Ectodermal cell (in vitro differentiated cells): ENCODE measurements around the gene CASP3.
A peak's percentile ranks its signal among the peaks of the same experiment; 100 is the strongest.

Experiments used
- H3K27ac ChIP-seq: 2 replicates; pipeline ENCODE4 v1.7.0; 2013; ENCODE audit warnings: mild to moderate bottlenecking, low read depth, low read length; ENCODE audit not compliant: insufficient read depth, poor library complexity, severe bottlenecking
- H3K27me3 ChIP-seq: 2 replicates; pipeline ENCODE4 v1.7.0; 2013; ENCODE audit warnings: mild to moderate bottlenecking, low read length; ENCODE audit not compliant: insufficient read depth, control insufficient read depth, poor library complexity, severe bottlenecking
- H3K36me3 ChIP-seq: one replicate; pipeline ENCODE4 v1.7.0; 2013; ENCODE audit warnings: low read length; ENCODE audit not compliant: control insufficient read depth, insufficient read depth
- H3K4me1 ChIP-seq: one replicate; pipeline ENCODE4 v1.7.0; 2013; ENCODE audit warnings: low read length; ENCODE audit not compliant: control insufficient read depth, insufficient read depth
- H3K4me3 ChIP-seq: 2 replicates; pipeline ENCODE4 v1.7.0; 2013; ENCODE audit warnings: low read depth, low read length, control low read depth; ENCODE audit not compliant: insufficient read depth
- H3K9me3 ChIP-seq: 2 replicates; pipeline ENCODE4 v1.7.0; 2013; ENCODE audit warnings: mild to moderate bottlenecking, low read length, moderate library complexity; ENCODE audit not compliant: control insufficient read depth
- WGBS, 2 experiments: methylation state at CpG; one replicate each; pipeline ENCODE4 v1.1.7; 2013; ENCODE audit warnings: missing lambda C conversion rate in 2 of 2; 5-methylcytosine and 5-hydroxymethylcytosine counted together

The CASP3 gene

DNA sequence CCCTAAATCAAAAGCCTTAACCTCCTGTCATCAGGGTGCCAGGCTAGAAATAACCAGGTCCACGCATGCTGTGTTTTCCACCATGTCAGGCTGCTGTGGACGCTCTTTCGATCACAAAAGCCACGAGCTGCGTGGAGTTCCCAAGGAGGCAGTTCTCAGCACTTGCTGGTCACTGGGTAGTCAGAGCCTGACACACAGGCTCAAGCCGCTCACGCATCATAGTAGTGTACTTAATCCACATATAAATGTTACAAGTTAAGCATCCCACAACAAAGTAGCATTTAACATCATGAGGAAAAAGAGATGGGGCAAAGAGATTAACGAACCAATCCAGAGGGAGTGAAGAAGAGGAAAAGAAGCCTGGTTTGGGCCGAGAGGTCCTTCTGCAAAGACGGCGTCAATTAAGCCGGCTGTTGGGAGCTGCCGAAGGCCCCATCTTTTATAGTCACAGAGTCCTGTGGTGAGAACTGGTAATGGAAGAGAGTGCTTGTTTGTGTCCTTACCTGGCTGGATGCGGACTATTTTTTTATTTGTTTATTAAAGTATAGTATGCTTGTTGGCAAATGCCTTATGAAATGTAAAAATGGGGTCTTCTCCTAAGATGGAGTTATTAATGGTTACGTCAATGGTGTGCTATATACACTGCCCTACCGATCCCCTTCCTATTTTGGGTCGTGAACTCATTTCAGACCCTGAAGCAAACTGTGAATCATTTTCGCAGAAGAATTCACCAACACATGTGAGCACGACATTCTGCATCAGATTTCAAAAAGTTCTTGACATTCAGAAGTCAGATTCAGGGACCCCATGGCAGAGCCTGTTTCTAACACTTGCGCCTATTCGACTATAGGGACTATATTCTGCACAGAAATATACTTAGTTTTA is 966 bp upstream of the CASP3 start:
- Histone ChIP-seq H3K9me3 (no peaks in the 10 kb centered on the region), H3K4me1 (peaks cover 11% of the 10 kb centered on the region), H3K27ac (peak overlapping the region; percentile 80), H3K4me3 (peak overlapping the region; percentile 83), H3K36me3 (no peaks in the 10 kb centered on the region), H3K27me3 (no peaks in the 10 kb centered on the region)
- 50 to 57% methylated on average over 20 to 21 of the region's 21 CpGs for WGBS, 2 experiments

DNA sequence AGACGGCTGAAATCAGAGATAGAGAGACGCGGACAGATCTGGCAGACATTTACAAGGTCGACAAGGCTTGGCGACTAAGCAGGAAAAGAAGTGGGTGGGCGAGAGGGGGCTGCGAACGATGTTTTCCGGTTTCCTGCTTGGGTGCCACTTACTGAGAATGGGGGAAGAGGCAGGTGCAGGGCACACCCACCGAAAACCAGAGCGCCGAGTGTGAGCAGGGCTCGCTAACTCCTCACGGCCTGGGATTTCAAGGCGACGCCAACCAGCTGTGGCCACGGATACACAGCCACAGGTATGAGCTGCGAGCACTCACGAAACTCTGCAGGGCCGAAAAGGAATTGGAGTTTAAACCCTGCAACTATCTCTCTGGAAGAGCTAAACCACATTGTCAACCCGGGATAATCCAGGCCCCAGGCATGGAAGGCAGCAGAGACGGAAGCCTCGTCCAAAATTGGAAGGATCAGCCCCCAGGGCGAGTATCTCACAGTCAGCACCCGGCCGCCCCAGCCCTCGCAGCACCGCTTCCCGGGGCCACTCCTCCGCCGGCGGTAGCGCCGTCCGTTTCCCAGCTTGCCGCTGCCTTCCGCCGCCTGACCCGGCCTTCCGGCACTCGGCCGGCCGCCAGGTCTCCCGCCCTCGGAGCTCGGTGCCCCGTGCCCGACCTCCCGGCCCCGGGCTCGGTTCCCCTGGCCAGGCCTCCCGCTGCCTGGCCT is 778 bp downstream of the CASP3 start:
- Histone ChIP-seq H3K4me1 (peaks cover 17% of the 10 kb centered on the region), H3K27ac (peak overlapping the region; percentile 81), H3K9me3 (no peaks in the 10 kb centered on the region), H3K27me3 (no peaks in the 10 kb centered on the region), H3K4me3 (peak overlapping the region; percentile 83), H3K36me3 (no peaks in the 10 kb centered on the region)
- 0 to 1% methylated on average over 52 of the region's 52 CpGs for WGBS, 2 experiments

DNA sequence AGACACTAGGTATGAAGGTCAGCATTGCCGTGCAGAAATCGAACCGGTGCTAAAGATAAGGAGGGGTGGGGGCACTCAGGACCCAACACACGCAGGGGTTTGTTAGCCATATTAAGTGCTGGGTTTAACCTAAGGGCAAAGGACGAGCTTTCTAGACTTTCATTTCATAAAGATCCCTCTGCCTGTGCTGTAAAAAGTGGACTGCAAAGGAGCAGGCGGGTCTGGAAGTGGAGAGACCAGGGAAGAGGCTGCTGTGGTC is 1.3 kb downstream of the CASP3 start:
- no peaks in the 10 kb centered on the region for H3K27me3 ChIP-seq
- H3K36me3 ChIP-seq, result no peaks in the 10 kb centered on the region
- peak overlapping the region; percentile 83 for H3K4me3 ChIP-seq
- WGBS, 2 experiments, result 9% methylated on average over 6 of the region's 6 CpGs
- no peak overlapping the region for H3K27ac ChIP-seq
- H3K9me3 ChIP-seq, result no peaks in the 10 kb centered on the region
- H3K4me1 ChIP-seq, result peaks cover 17% of the 10 kb centered on the region

DNA sequence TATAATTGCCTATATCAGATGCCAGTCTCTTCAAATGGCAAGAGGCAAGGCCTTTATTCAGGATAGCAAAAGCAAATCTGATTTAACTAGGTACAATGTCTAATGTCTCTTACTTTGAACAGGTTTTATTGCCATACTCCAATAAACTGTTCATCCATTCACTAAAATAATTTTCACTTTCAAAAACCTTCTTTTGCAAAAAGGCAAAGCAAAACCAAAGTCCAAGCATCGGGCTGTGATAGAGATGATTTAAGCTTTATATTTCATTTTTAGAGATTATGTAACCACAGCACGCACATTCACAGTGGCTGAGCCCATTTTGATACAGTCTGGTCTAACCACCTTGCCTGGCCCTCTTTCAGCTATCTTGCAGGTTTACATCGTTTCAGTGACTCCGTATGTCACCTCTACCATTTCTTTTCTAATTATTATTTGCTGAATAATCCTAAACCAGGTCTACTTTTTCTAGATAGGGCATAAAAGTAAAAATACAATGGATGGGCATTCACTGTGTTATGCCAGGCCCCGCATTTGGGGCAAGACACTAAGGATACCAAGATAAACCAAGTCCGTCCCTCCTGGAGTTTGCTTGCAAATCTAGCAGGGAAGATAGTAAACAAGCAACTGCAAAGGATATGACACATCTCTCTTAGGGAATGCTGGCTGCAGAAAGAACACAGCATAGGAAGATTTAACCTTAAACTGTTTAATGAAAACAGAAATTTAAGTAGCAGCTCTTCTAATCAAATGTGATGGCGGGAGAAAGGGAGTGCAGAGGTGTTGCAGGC is 1.8 kb downstream of the CASP3 start:
- no peaks in the 10 kb centered on the region for H3K36me3 ChIP-seq
- H3K9me3 ChIP-seq, result no peaks in the 10 kb centered on the region
- WGBS, 2 experiments, result 64 to 81% methylated on average over 5 to 7 of the region's 7 CpGs
- H3K4me3 ChIP-seq, result peak overlapping the region; percentile 83
- peaks cover 17% of the 10 kb centered on the region for H3K4me1 ChIP-seq
- no peaks in the 10 kb centered on the region for H3K27me3 ChIP-seq
- no peak overlapping the region for H3K27ac ChIP-seq

DNA sequence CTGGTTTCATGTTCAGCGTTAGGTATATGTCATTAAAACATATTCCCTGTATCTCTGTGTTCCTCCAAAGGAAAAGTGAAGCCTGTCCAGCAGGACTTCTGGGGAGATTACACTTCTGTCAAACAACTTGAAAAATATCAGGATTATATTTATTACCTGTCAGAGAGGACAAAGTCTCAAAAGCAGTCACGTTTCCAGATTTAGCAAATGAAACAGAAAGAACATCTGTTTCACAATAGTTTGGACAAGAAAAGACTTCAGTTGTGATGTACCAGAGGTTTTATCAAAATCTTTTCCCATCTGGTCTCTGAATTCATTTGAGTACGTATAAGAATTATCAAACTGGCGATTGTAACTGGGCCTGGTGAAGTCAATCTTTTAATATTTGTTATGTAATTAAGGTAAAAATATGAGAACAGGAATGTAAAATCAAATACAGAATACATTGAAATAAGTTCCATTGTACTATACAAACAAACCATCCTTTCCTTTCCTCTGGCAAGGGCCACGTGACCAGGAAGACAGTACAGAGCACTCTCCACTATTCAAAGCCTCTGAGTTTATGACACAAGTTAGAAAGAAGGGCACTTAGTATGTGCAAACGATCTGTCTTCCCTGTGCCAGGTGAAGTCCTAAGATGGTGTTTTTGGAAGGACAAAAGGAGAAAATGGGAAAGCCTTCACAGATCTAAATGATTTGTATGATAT is 3.2 kb downstream of the CASP3 start:
- H3K36me3 ChIP-seq, result no peaks in the 10 kb centered on the region
- no peaks in the 10 kb centered on the region for H3K9me3 ChIP-seq
- 85 to 94% methylated on average over 6 of the region's 6 CpGs for WGBS, 2 experiments
- H3K4me1 ChIP-seq, result peaks cover 17% of the 10 kb centered on the region
- H3K27ac ChIP-seq, result no peak overlapping the region
- no peaks in the 10 kb centered on the region for H3K27me3 ChIP-seq
- H3K4me3 ChIP-seq, result no peak overlapping the region

DNA sequence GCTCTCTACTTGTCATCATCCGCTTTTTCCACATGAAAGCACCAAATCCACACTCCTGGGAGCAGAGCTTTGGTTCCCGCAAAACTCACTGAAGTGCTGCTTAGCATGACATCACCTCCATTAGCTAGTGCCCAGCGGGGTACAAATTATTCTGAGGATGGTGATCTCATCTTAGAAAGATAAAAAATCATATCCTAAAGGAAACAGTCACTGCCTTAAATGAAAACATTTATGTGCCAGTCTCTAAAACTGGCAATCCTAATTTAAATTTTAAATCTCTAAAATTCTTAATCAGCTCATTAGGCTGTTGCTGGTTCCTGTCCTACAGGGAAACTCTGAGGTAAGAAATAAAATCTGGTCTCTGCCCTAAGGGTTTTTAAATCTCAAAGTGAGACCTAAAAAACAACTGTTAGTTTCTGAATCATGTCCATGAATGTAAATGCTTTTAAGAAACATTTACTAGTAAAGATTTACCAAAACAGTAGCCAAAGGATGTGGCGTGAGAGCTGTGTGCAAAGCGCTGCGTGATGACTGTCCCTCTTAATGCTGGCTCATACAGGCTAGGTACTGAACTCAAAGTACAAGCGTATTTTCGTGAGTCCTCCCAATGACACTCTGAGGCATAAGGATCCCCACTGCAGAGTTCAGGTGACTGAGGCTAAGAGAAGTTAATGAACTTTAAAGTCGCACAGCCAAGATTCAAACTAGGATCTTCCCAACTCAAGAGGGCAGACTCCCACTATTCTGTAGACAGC is 4.5 kb downstream of the CASP3 start:
- no peak overlapping the region for H3K27ac ChIP-seq
- peaks cover 17% of the 10 kb centered on the region for H3K4me1 ChIP-seq
- no peaks in the 10 kb centered on the region for H3K36me3 ChIP-seq
- no peaks in the 10 kb centered on the region for H3K9me3 ChIP-seq
- 62 to 66% methylated on average over 6 to 7 of the region's 9 CpGs for WGBS, 2 experiments
- no peaks in the 10 kb centered on the region for H3K27me3 ChIP-seq
- no peak overlapping the region for H3K4me3 ChIP-seq

DNA sequence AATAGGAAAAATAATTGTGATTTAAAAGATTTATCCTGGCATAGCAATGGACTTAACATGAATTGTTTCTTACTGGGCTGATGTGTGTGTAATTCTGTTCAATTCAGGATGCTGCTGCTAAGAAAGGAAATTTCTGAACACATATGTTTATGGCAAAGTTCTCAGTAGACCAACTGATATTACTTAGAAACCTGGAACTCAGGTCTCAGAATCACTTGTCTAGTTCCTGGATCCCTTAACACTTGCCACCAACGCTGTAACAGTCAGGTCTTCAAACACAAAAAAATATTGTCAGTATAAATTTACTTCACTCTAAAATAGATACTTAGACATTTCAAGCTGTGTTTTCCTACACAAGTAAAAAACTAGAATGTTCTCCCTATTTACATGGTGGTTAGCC is 5.5 kb downstream of the CASP3 start:
- Histone ChIP-seq H3K27me3 (no peaks in the 10 kb centered on the region), H3K27ac (no peak overlapping the region), H3K9me3 (no peaks in the 10 kb centered on the region), H3K4me1 (peaks cover 17% of the 10 kb centered on the region), H3K4me3 (no peak overlapping the region), H3K36me3 (no peaks in the 10 kb centered on the region)
- 67 to 75% methylated on average over 1 of the region's 1 CpG for WGBS, 2 experiments

DNA sequence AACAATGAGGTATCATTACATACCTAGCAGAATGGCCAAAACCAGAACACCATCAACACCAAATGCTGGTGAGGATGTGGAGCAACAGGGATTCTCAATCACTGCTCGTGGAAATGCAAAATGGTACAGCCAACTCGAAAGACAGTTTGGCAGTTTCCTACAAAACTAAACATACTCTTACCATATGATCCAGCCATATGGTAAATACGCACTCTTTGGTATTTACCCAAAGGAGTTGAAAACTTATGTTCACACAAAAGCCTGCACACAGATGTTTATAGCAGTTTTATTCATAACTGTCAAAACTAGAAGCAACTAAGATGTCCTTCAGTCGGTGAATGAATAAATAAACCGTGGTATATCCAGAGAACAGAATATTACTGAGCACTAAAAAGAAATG is 7.8 kb downstream of the CASP3 start:
- no peaks in the 10 kb centered on the region for H3K36me3 ChIP-seq
- whole genome bisulfite sequencing, 2 experiments, result 95 to 96% methylated on average over 5 of the region's 5 CpGs

DNA sequence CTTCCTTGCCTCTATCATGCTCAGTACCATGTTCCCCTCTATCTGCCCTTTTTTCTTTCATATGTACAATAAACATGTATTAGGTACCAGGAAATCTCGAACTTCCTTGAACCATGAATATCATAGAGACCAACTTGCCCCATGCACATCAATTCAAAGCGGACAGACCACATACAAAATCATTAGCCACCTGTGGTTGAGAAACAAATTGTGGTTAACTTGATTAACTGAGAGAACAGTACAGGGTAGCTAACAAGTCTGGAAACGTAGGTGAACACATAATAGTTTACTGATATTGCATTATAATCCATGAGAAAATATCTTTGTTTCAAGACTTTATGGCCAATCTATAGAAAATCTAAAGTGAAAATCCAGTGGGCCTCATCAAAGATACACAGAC is 8.2 kb downstream of the CASP3 start:
- H3K4me1 ChIP-seq, result peaks cover 6% of the 10 kb centered on the region
- no peak overlapping the region for H3K27ac ChIP-seq
- H3K4me3 ChIP-seq, result no peak overlapping the region
- H3K9me3 ChIP-seq, result no peaks in the 10 kb centered on the region
- no peaks in the 10 kb centered on the region for H3K27me3 ChIP-seq
- WGBS, 2 experiments, result 87 to 100% methylated on average over 2 to 3 of the region's 3 CpGs
- H3K36me3 ChIP-seq, result no peaks in the 10 kb centered on the region

More for the DNA sequence above, 7.8 kb downstream of the CASP3 start:
- Histone ChIP-seq H3K27ac (no peak overlapping the region), H3K9me3 (no peaks in the 10 kb centered on the region), H3K27me3 (no peaks in the 10 kb centered on the region), H3K4me1 (peaks cover 6% of the 10 kb centered on the region), H3K4me3 (no peak overlapping the region)
